Umbilical cord (tissue), 2 donors: Measurements from ENCODE around the gene CWC27. TPM values are rescaled to one million over a fixed set of nuclear protein-coding genes. Genes with fewer than 3 reads are reported as not detected.

Source experiments
- DNase-seq: peaks from one replicate; pipeline ENCODE4 v3.0.0-alpha.2; 2015; ENCODE audit warnings: low spot score
- total RNA-seq: library from RNA; depleted of rRNA; stranded (reverse); fragments of >200 nt; gene quantifications from one replicate; pipeline ENCODE4 v1.2.3, GENCODE V29; 2014; ENCODE audit warnings: low replicate concordance; ENCODE audit not compliant: insufficient read depth

The CWC27 gene
- total RNA-seq, 1 donor from 2014 or later = 15.2 TPM

DNA sequence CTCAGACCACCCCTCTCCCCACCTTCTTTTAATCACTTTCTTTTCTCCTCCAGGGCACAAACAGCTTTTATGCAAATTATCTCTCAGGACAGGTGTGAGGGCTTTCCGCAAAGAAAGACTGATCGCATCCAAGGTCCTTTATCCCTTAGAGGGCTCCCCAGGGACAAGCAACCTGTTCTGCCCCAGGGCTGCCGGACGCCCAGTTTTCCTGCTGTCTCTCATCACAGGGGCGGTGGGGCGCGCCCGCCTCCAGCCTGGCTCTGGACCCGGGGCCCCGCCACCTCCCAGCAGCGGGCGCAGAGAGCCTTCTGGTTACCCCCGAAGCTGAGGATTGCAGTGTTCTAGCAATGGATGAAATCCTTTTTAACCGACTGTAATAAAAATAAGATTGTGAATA, 266.1 kb downstream of the CWC27 start:
- DNase-seq = no peak

GRCh38 chr5:65035211-65036206, 266.8 kb downstream of the CWC27 start:
- DNase-seq = peak; percentile 97

DNA sequence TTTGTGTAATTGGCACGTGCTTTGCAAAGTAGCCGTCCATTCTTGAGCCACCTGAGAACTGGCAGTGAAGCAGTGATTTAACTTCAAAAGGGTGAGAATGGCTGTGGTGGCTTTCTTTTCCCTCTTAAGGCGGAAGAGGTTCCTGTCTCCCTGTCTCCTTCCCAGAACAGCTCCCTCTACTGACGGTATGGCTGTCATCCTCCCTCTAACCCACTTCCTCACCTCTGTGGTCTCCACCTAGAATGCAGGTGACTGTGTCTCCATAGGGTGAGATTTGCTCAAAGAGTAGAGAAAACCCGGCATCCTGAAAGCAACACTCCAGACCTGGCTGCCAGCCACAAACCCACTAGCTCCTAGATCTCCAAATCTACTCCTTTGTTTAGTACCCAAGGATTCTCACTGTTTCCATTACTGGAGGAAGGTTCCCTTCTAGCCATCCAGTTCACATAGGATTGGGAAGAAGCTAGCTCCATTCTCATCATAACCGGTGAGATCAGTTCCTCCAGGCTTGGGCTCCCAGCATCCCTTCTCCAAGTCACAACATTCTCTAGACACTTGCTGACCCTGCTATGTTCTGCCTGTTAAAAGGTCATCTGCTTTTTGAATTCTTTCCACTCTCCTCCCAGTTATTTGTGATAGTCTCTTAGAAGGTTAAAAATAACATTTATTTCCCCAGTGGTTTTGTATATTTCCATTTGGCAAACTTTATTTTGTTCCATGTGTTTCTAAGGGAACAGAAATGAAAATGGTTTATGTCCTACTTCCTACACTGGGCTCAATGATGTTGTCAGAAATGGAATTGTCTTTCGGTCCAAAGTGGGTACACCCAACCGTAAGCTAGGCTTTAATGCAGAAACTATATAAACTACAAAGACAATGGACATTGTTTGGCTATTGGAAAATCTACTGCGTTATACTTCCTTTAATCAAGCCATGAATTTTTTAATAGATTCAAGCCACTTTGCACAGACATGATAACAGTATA, 269.4 kb downstream of the CWC27 start:
- DNase-seq = no peak

DNA sequence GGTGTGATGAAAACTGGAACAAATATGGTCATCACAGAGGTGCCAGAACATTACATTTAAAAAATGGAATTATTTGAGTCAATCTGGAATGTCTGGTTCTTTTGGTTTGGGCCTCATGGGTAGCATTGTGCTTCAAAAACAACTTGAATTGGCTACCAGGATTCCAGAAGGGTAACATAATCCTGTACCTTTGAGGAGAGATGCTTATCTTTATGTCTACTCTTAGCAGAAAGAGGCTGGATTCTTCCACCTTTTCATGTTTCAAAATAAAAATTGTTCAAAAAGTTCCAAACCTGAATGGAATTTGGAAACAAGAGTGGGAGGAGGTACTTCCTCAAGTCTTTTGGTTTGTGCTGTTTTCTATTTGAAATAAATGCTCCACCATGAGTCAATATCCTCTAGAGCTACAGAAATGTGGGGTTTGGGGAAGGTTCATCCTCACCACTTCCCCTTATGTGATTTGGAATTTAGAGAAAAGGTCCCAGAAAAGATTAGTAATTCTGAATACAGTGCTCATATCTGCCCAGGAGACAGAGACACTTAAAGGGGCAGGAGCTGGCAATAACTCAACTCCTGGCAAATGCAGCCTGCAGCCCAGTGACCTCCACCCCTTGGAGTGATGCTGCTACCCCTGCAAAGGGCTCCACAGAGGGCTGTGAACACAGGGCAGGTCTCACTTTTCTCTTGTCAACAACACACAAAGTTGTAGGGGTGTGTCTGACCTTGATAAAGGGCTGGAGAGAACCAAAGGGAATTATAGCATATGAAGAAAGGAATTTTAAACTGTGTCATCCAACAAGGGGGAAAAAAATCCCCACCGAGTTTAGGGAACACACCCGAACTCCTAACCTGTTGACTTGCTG, 272.8 kb downstream of the CWC27 start:
- DNase-seq = no peak

GRCh38 chr5:65043843-65044359, 275.2 kb downstream of the CWC27 start:
- DNase-seq = no peak

DNA sequence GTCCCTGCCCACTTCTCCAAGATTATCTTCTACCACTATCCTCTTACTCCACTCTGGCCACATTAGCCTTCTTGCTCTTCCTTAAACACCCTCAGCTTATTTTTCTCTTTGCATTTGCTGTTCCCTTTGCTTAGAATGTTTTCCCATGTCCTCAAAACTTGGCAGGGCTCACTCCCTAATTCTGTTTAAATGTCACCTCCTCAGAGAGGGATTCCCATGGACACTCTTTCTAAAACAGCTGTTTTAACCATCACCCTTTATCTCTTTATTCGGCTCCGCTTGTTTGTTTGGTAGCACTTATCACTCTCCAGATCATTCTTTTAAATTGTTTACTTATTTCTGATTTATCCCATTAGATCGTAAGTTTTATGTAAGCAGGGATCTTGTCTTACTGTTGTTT, 278.5 kb downstream of the CWC27 start:
- no peak for DNase-seq

DNA sequence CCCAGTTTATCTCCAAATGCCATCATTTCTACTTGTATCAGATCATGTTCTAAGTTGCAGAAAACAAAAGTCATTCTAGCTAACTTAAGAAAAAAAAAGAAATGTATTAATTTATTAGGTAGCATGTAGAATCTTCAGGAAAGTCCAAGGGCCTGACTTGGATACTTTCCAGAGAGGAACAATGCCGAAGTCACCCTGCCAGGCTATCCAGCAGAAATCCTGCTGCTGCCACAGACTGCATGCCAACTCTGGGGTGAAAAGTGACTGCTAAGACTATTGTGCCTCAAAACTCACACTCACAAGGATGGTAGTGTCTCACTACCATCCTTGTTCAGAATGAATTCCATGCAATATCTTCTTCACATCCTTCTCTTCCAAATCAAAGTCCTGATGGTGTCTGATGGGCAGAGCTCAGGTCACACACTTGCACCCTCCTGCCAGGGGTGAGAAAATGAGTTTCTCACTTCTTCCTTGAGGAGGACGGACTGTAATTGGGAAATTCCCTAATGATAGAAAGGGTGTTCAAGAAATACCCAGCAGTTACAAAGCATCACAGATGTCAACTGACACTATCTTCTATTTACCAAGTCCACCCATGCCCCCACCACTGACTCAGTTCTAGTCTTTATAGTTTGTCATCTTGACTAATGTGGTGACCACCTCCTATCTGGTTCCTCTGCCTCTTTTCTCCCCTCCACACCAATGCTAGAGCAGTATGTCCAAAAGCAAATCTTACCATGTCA, 279.4 kb downstream of the CWC27 start:
- DNase-seq = no peak

GRCh38 chr5:65050140-65050539, 281.4 kb downstream of the CWC27 start:
- DNase-seq = no peak

- peak; percentile 63 for DNase-seq
Measured at GRCh38 chr5:65050826-65051498, 282.2 kb downstream of the CWC27 start.

DNA sequence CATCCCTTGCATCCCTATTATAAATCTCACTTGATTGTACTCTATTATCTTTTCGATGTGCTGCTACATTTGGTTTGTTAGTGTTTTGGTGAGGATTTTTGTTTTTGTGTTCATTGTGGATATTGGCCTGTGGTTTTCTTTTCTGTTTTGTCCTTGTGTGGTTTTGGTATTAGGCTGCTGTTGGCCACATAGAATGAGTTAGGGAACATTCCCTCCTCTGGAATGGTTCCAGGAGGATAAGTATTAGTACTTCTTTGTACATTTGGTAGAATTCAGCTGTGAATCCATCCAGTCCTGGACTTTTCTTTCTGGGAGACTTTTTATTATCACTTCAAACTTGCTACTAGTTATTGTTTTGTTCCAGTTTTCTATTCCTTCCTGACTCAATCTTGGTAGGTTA, 287.2 kb downstream of the CWC27 start:
- DNase-seq = no peak

GRCh38 chr5:65059681-65060598, 291.2 kb downstream of the CWC27 start:
- DNase-seq = no peak

DNA sequence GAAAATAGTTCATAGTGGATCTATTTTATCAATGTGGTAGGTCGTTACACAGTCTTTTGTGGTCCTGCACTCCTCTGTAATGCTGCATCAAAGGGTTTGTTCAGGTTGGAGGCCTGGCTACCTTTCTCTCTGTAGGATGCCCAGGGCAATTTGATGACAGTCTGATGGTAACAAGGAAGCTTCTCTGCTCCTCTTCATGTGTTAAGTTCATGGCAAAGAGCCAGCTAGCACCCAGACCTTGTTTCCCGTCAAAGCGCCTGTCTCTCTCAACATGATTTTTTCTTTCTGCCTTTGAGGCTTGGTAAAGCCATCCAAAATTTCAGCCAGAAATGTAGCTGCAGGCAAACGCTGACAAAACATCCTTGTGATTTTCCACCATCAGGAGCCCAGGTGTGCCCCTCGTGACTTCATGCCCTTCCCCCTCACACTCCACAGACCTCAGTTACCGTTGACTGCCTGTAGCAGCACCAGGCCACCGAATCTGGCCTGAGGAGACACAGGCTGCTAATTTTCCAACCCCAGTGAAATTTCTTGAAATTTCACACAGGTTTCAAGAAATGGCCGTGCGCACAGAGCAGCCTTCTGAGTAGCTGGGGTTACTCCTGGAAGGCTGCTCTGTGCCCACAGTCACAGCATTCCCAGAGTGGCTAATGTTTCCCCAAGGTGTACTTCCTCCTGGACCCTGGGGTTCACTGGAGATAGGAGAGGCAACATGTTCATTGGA, 292.7 kb downstream of the CWC27 start:
- peak; percentile 71 for DNase-seq

- DNase-seq = no peak
Measured at GRCh38 chr5:65061974-65062353, 293.2 kb downstream of the CWC27 start.

- DNase-seq = peak; percentile 97
Measured at GRCh38 chr5:65062469-65063083, 293.8 kb downstream of the CWC27 start.

GRCh38 chr5:65065001-65065511, 296.3 kb downstream of the CWC27 start:
- no peak for DNase-seq

- DNase-seq = no peak
Measured at GRCh38 chr5:65066387-65067146, 297.8 kb downstream of the CWC27 start.

GRCh38 chr5:65067147-65067506, 298.4 kb downstream of the CWC27 start:
- no peak for DNase-seq
